Mesothelial cell of epicardium (in vitro differentiated cells): ENCODE results near the gene NEUROG1. TPM values are rescaled to one million over a fixed set of nuclear protein-coding genes. Genes with fewer than 3 reads are reported as not detected.

Experiments
- DNase-seq, 2 experiments: peaks; one replicate each; pipeline ENCODE4 v3.0.0; 2021; ENCODE audit warnings: low spot score in 2 of 2; ENCODE audit not compliant: unreplicated experiment in 2 of 2
- H3K27ac Mint-ChIP-seq: 2 replicates; pipeline ENCODE4 v1.8.0; 2021; ENCODE audit warnings: mixed read lengths
- H3K27me3 Mint-ChIP-seq: 2 replicates; pipeline ENCODE4 v1.8.0; 2021; ENCODE audit warnings: low read depth, mixed read lengths
- H3K36me3 Mint-ChIP-seq: 2 replicates; pipeline ENCODE4 v1.8.0; 2021; ENCODE audit warnings: mixed read lengths
- H3K4me1 Mint-ChIP-seq: 2 replicates; pipeline ENCODE4 v1.8.0; 2021; ENCODE audit warnings: mixed read lengths
- H3K4me3 Mint-ChIP-seq: 2 replicates; pipeline ENCODE4 v1.8.0; 2021; ENCODE audit warnings: mild to moderate bottlenecking, moderate library complexity, mixed read lengths
- H3K9me3 Mint-ChIP-seq: 2 replicates; pipeline ENCODE4 v1.8.0; 2021; ENCODE audit warnings: mixed read lengths
- total RNA-seq: library from RNA; stranded (reverse); gene quantifications from 3 replicates; pipeline ENCODE4 v1.2.1, GENCODE V29; 2021
- TF ChIP-seq, protein P1 (sequence below): fragments of 200-600 bp; sonication (generic); IDR thresholded peaks from one replicate; pipeline ENCODE4 v1.5.0; 2021; ENCODE audit warnings: antibody characterized with exemption; ENCODE audit not compliant: unreplicated experiment

The NEUROG1 gene
- total RNA-seq, 1 donor from 2014 or later: not detected

DNA sequence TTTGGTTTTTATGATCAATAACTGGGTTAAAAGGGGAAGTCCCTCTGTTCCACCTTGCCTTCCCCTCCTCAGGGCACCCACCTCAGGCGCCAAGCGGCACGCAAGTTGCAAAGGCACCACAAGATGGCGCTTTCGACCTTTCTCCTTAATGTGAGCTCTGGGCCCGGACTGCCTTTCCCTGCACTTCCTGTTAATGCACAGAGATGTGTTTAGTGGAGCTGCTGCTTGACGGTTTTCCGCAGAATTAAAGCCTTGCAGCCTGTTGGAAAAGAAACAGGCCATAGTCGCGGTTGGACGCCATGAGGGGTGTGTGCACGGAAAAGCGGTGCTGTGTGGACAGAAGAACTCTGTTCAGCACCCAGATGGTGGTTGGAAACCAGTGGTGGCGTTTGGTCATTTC lies 25.1 kb upstream of the NEUROG1 start:
- Mint-ChIP-seq H3K4me3 (no peak overlapping the region), H3K27ac (no peak overlapping the region), H3K27me3 (peaks cover 15% of the 10 kb centered on the region), H3K4me1 (peaks cover 19% of the 10 kb centered on the region), H3K36me3 (no peaks in the 10 kb centered on the region), H3K9me3 (no peaks in the 10 kb centered on the region)
- TF ChIP-seq, protein P1, sequence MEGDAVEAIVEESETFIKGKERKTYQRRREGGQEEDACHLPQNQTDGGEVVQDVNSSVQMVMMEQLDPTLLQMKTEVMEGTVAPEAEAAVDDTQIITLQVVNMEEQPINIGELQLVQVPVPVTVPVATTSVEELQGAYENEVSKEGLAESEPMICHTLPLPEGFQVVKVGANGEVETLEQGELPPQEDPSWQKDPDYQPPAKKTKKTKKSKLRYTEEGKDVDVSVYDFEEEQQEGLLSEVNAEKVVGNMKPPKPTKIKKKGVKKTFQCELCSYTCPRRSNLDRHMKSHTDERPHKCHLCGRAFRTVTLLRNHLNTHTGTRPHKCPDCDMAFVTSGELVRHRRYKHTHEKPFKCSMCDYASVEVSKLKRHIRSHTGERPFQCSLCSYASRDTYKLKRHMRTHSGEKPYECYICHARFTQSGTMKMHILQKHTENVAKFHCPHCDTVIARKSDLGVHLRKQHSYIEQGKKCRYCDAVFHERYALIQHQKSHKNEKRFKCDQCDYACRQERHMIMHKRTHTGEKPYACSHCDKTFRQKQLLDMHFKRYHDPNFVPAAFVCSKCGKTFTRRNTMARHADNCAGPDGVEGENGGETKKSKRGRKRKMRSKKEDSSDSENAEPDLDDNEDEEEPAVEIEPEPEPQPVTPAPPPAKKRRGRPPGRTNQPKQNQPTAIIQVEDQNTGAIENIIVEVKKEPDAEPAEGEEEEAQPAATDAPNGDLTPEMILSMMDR: peak; percentile 82
- peak; percentile 66 to 90 for DNase-seq

DNA sequence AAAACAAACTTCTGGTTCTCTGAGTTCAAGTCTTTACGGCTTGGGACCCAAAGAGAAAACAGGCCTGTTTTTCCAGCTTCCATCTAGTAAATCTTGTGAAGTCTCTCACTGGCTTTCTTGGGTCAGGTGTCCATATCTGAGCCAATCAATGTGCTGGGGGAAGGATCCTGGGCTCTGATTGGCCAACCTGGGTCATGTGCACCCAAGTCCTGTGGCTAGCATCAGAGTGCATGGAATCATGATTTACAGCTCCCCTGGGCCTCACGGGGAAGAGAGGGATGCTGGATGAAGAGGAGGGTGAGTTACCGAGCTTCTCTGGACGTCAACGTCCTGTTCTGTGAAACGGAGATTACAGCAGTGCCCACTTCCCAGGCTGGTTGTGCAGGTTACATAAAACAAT lies 23.6 kb upstream of the NEUROG1 start:
- Mint-ChIP-seq H3K4me1 (peaks cover 15% of the 10 kb centered on the region), H3K9me3 (no peaks in the 10 kb centered on the region), H3K4me3 (no peak overlapping the region), H3K27ac (no peak overlapping the region), H3K27me3 (peaks cover 20% of the 10 kb centered on the region), H3K36me3 (no peaks in the 10 kb centered on the region)
- no peak for DNase-seq
- TF ChIP-seq, protein P1: no peak

DNA sequence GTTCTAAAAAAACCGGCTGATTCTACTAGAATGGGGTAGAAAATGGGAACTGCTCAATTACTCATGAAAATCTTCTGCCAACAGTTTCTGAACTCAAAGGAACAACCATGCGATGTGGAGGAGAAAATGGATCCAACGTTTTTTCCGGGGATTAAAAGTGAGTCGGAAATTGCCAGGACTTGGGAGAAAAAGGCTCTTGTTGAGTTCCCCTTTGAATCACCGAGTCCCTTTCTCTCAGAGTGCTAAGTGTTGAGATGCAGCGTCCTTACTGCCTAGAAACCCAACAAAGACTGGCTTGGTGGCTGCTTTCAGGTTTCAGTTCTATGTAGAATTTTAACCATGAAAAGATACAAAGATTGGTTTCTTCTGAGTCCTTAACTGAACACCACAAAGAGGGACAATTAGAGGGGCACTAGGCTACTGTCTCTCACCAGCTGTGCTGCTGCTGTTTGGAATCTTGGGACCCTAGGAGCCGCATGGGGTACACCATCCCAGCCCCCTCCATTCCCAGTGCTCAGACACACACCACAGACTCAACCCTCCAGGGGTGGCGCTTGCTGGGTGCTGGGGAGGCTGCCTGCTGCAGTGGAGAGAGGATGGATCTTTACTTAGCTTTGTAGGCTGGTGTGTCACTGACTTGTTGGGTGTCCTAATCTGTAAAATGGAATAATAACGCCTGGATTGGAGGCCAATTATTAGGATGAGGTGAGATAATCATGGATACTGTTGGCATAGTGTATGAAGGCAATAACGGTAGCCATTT lies 21.5 kb upstream of the NEUROG1 start:
- Mint-ChIP-seq H3K4me3 (no peak overlapping the region), H3K36me3 (no peaks in the 10 kb centered on the region), H3K27ac (no peak overlapping the region), H3K27me3 (peaks cover 24% of the 10 kb centered on the region), H3K4me1 (peaks cover 11% of the 10 kb centered on the region), H3K9me3 (no peaks in the 10 kb centered on the region)
- TF ChIP-seq, protein P1: no peak
- no peak for DNase-seq

DNA sequence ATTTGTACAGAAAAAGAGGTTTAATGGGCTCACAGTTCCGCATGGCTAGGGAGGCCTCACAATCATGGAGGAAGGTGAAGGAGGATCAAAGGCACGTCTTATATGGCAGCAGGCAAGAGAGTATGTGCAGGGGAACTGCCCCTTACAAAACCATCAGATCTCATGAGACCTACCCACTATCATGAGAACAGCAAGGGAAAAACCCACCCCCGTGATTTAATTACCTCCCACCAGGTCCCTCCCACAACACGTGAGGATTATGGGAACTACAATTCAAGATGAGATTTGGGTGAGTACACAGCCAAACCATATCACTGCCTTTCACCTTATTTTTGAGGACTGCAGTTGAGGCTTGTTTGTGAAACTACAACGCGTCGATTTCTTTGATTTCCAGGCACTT lies 20.9 kb upstream of the NEUROG1 start:
- no peak overlapping the region for H3K27ac Mint-ChIP-seq

DNA sequence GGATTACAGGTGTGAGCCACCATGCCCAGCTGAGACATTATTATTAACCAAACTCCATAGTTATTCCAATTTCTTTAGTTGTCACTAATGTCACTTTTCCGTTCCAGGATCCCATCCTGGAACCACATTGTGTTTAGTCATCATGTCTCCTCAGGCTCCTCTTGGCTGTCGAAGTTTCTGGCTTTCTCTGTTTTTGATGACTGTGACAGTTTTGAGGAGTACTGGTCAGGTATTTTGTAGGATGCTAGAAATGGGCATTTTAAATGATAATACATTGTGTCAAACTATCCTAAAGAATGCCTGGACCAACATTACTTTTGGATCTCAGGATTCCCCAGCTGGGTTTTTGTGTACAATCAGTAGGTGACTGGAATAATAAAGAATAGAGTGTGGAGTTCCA lies 19.8 kb upstream of the NEUROG1 start:
- Mint-ChIP-seq H3K4me1 (peaks cover 1% of the 10 kb centered on the region), H3K27me3 (peaks cover 35% of the 10 kb centered on the region), H3K27ac (no peak overlapping the region), H3K4me3 (no peak overlapping the region), H3K9me3 (no peaks in the 10 kb centered on the region), H3K36me3 (no peaks in the 10 kb centered on the region)
- TF ChIP-seq, protein P1: no peak
- DNase-seq: no peak

More for the DNA sequence above, 20.9 kb upstream of the NEUROG1 start:
- DNase-seq: no peak
- Mint-ChIP-seq H3K9me3 (no peaks in the 10 kb centered on the region), H3K4me3 (no peak overlapping the region), H3K27me3 (peaks cover 29% of the 10 kb centered on the region), H3K4me1 (peaks cover 5% of the 10 kb centered on the region), H3K36me3 (no peaks in the 10 kb centered on the region)
- TF ChIP-seq, protein P1: no peak
